Liver (tissue), 9 donors: Measurements from ENCODE around the gene CNNM1. TPM values are rescaled to one million over a fixed set of nuclear protein-coding genes. Genes with fewer than 3 reads are reported as not detected.

Experiments
- DNase-seq: peaks from one replicate; pipeline ENCODE4 v3.0.0-alpha.2; 2017; ENCODE audit warnings: low spot score
- H3K27ac ChIP-seq, 2 donors: one replicate each; pipeline ENCODE4 v1.7.0; 2013; ENCODE audit warnings: inconsistent platforms in 2 of 2, low read length in 2 of 2, control low read depth in 1 of 2, low read depth in 1 of 2, mild to moderate bottlenecking in 1 of 2
- H3K27me3 ChIP-seq, 4 donors: one replicate each; pipeline versions ENCODE4 v1.6.1 to v1.7.0; 2013; ENCODE audit warnings: low read length in 3 of 4, inconsistent platforms in 1 of 4, mild to moderate bottlenecking in 1 of 4, moderate library complexity in 1 of 4; ENCODE audit not compliant: control insufficient read depth in 4 of 4, insufficient read depth in 4 of 4
- H3K36me3 ChIP-seq, 4 donors: one replicate each; pipeline versions ENCODE4 v1.6.1 to v1.7.0; 2013; ENCODE audit warnings: low read length in 3 of 4, mild to moderate bottlenecking in 3 of 4, low read depth in 1 of 4, moderate library complexity in 1 of 4; ENCODE audit not compliant: control insufficient read depth in 4 of 4, insufficient read depth in 3 of 4
- H3K4me1 ChIP-seq, 4 donors: one replicate each; pipeline versions ENCODE4 v1.6.1 to v1.7.0; 2013; ENCODE audit warnings: low read length in 3 of 4, mild to moderate bottlenecking in 3 of 4, moderate library complexity in 1 of 4; ENCODE audit not compliant: control insufficient read depth in 4 of 4, insufficient read depth in 4 of 4
- H3K4me3 ChIP-seq, 3 donors: one replicate each; pipeline versions ENCODE4 v1.6.1 to v1.7.0; 2013; ENCODE audit warnings: low read length in 3 of 3, control low read depth in 1 of 3, low read depth in 1 of 3, mild to moderate bottlenecking in 1 of 3
- H3K9ac ChIP-seq, 2 donors: one replicate each; pipeline ENCODE4 v1.7.0; 2013; ENCODE audit warnings: low read length in 2 of 2, mild to moderate bottlenecking in 2 of 2, moderate library complexity in 2 of 2, control low read depth in 1 of 2, low read depth in 1 of 2
- H3K9me3 ChIP-seq, 4 donors: one replicate each; pipeline versions ENCODE4 v1.6.1 to v1.7.0; 2013; ENCODE audit warnings: low read length in 3 of 4; ENCODE audit not compliant: control insufficient read depth in 4 of 4
- ATF3 ChIP-seq: IDR thresholded peaks from 2 replicates; pipeline ENCODE4 v1.6.1; 2016; ENCODE audit warnings: antibody characterized with exemption
- CTCF ChIP-seq: fragments of 150-350 bp; IDR thresholded peaks from 2 replicates; pipeline ENCODE4 v1.5.1; 2017; ENCODE audit warnings: improper control_type of control experiment, low read depth, low read length; ENCODE audit not compliant: missing input control
- EGR1 ChIP-seq, 2 donors: IDR thresholded peaks; 2 replicates each; pipeline ENCODE4 v1.6.1; 2016 to 2018; ENCODE audit warnings: antibody characterized with exemption in 2 of 2, low read depth in 2 of 2
- FOXA1 ChIP-seq: IDR thresholded peaks from 2 replicates; pipeline ENCODE4 v1.6.1; 2016; ENCODE audit warnings: antibody characterized with exemption
- FOXA2 ChIP-seq: IDR thresholded peaks from 2 replicates; pipeline ENCODE4 v1.6.1; 2016; ENCODE audit warnings: antibody characterized with exemption
- GABPA ChIP-seq, 2 donors: IDR thresholded peaks in 1 of 2; conservative IDR thresholded peaks in 1 of 2; 2 replicates each; pipeline ENCODE4 v1.6.1; 2016; ENCODE audit warnings: antibody characterized with exemption in 2 of 2, mild to moderate bottlenecking in 1 of 2, moderate library complexity in 1 of 2
- HNF4A ChIP-seq, 2 donors: conservative IDR thresholded peaks; 2 replicates each; pipeline ENCODE4 v1.6.1; 2016; ENCODE audit warnings: antibody characterized with exemption in 2 of 2, mild to moderate bottlenecking in 2 of 2
- HNF4G ChIP-seq: IDR thresholded peaks from 2 replicates; pipeline ENCODE4 v1.6.1; 2016; ENCODE audit warnings: antibody characterized with exemption
- JUND ChIP-seq, 2 donors: IDR thresholded peaks; 2 replicates each; pipeline ENCODE4 v1.6.1; 2016; ENCODE audit warnings: antibody characterized with exemption in 2 of 2
- NR2F2 ChIP-seq: IDR thresholded peaks from 2 replicates; pipeline ENCODE4 v1.6.1; 2016; ENCODE audit warnings: antibody characterized with exemption
- RAD21 ChIP-seq, 2 donors: IDR thresholded peaks; 2 replicates each; pipeline ENCODE4 v1.6.1; 2016; ENCODE audit warnings: antibody characterized with exemption in 2 of 2, mild to moderate bottlenecking in 2 of 2
- SP1 ChIP-seq: IDR thresholded peaks from 2 replicates; pipeline ENCODE4 v1.6.1; 2018; ENCODE audit warnings: antibody characterized with exemption, mild to moderate bottlenecking
- TAF1 ChIP-seq: conservative IDR thresholded peaks from 2 replicates; pipeline ENCODE4 v1.6.1; 2016; ENCODE audit warnings: antibody characterized with exemption, mild to moderate bottlenecking
- YY1 ChIP-seq: IDR thresholded peaks from 2 replicates; pipeline ENCODE4 v1.6.1; 2016; ENCODE audit warnings: antibody characterized with exemption, mild to moderate bottlenecking
- ZBTB33 ChIP-seq: IDR thresholded peaks from 2 replicates; pipeline ENCODE4 v1.6.1; 2016; ENCODE audit warnings: antibody characterized with exemption
- WGBS: extraction: QIAGEN DNeasy Blood & Tissue Kit; methylation state at CpG from one replicate; pipeline ENCODE4 v1.1.7; 2013; 5-methylcytosine and 5-hydroxymethylcytosine counted together
- polyA plus RNA-seq, 2 donors: library from polyadenylated mRNA; stranded (reverse) in 1 of 2; unstranded in 1 of 2; fragments of 200-250 nt in 1 of 2; fragments of >200 nt in 1 of 2; fragmentation: Nextera tagmentation in 1 of 2; extraction: Ambion mirVana in 1 of 2; gene quantifications; one replicate each; pipeline versions ENCODE4 v1.2.1 to v1.2.3, GENCODE V29; 2013 to 2015
- total RNA-seq, 2 donors: library from RNA; depleted of rRNA; stranded (reverse); fragments of >200 nt; gene quantifications; one replicate each; pipeline ENCODE4 v1.2.3, GENCODE V29; 2014
- TF ChIP-seq, protein P1 (sequence below): IDR thresholded peaks from 2 replicates; pipeline ENCODE4 v1.6.1; 2016; ENCODE audit warnings: antibody characterized with exemption
- donor health status: healthy.
- donor health status: healthy.
- donor health status: healthy.
- donor health status: healthy.
- donor health status: healthy.

CNNM1 gene
- total RNA-seq, result under 1 TPM; 0.05 to 0.08 TPM
- polyA plus RNA-seq, result under 1 TPM; 0.06 to 0.10 TPM

DNA sequence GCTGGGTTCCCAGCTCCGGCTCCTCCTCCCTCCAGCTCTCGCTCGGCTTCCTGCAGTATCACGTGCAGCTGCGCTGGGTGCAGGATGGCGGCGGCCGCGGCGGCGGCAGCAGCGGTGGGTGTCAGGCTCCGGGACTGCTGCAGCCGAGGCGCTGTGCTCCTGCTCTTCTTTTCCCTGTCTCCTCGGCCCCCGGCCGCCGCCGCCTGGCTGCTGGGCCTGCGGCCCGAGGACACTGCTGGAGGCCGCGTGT is at the start of gene CNNM1:
Gene CNNM1, plus strand, starts transcription at position 53 of the 250 bp plus-strand sequence. Its CDS starts 32 bp downstream, at position 85.
- Histone ChIP-seq H3K36me3 (no peaks in the 10 kb centered on the region), H3K9ac (no peak within 1 kb of the TSS), H3K9me3 (no peaks in the 10 kb centered on the region), H3K27me3 (peaks cover 0 to 15% (median under 1%) of the 10 kb centered on the region in 4 donors), H3K27ac (no peak within 1 kb of the TSS), H3K4me3 (peak within 1 kb of the TSS in 2 of 3 donors; percentile 54 to 62), H3K4me1 (peaks cover 15 to 20% (median 17%) of the 10 kb centered on the region in 4 donors)
- no peak for DNase-seq
- 2% methylated on average over 24 of the region's 24 CpGs for WGBS
- TF ChIP-seq FOXA2 (no peak), SP1 (no peak), EGR1 (IDR thresholded peaks at IDR 0.05; ENCODE audit: low read depth in 2 of 2) (no peak), ZBTB33 (no peak), RAD21 (IDR thresholded peaks at IDR 0.05) (no peak), TAF1 (no peak), HNF4G (no peak), ATF3 (no peak)
- TF ChIP-seq, protein P1, sequence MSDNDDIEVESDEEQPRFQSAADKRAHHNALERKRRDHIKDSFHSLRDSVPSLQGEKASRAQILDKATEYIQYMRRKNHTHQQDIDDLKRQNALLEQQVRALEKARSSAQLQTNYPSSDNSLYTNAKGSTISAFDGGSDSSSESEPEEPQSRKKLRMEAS, result no peak

DNA sequence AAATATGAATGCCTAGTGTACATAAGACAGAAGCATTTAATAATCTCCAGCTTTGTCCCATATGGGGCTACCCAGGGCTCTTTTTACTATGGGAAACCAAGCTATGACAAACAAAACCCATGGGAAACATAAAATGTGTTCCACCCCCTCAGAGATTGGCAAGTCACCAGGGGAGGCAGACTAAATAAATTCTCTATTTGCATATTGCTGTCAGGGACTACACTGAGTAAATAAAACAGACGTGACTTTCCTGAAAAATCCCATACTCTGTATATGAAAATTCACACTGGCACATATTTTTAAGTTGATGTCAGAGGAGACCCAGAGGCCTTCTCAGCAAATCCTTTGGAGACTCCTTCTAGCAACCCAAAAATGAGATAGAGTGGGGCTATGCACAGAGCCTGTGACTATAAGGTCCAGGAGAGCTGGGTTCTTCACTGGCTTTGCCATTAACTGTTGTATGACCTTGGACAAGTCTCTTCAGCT is 49.5 kb upstream of the CNNM1 start:
- TF ChIP-seq SP1 (no peak), EGR1 (IDR thresholded peaks at IDR 0.05; ENCODE audit: low read depth in 2 of 2) (no peak), NR2F2 (no peak), TAF1 (no peak), YY1 (no peak), HNF4G (no peak), ZBTB33 (no peak), CTCF (no peak), HNF4A (conservative IDR thresholded peaks at IDR 0.05) (no peak), JUND (IDR thresholded peaks at IDR 0.05) (no peak), RAD21 (IDR thresholded peaks at IDR 0.05) (no peak), FOXA1 (no peak), GABPA (IDR thresholded peaks at IDR 0.05 in 1 of 2, conservative IDR thresholded peaks at IDR 0.05 in 1 of 2) (no peak)
- TF ChIP-seq, protein P1, result no peak
- WGBS, result 13% methylated on average over 1 of the region's 1 CpG
- peaks cover 0 to 4% (median 0%) of the 10 kb centered on the region in 4 donors for H3K4me1 ChIP-seq
- no peaks in the 10 kb centered on the region for H3K36me3 ChIP-seq
- H3K4me3 ChIP-seq, result no peak overlapping the region
- H3K9ac ChIP-seq, result no peak overlapping the region
- H3K27ac ChIP-seq, result no peak overlapping the region
- H3K9me3 ChIP-seq, result peaks cover 0 to 6% (median 0%) of the 10 kb centered on the region in 4 donors
- DNase-seq, result no peak
- H3K27me3 ChIP-seq, result no peaks in the 10 kb centered on the region
